Loucy (cell line): Measurements from ENCODE around the gene PCSK9.

ENCODE experiments used
- CTCF ChIP-seq: fragments of 200-600 bp; sonication (generic); conservative IDR thresholded peaks from 2 replicates; pipeline ENCODE4 v1.5.1; 2014; ENCODE audit warnings: mild to moderate bottlenecking, antibody characterized with exemption, low read length
- EZH2phosphoT487 ChIP-seq: fragments of 200-600 bp; IDR thresholded peaks from 2 replicates; pipeline ENCODE4 v1.6.1; 2018; ENCODE audit warnings: antibody characterized with exemption, mild to moderate bottlenecking, moderate library complexity, borderline replicate concordance

DNA sequence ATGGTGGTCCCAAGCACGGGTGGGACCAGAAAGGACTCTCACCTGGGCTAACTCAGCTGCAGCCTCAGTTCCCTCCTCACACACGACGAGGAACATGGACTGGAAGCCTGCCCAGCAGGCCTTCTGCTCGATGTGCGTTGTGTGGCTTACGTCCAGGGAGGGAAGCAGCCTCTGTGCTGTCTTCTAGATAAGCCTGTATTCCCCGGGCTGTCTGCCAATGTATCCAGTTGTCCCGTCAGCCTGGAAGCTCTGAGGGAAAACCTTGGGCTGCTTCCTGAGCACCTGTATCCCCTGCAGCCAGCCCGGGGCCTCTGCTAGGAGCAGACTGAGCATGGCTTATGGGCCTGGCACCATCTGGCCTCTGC lies 10.5 kb downstream of the PCSK9 start:
- TF ChIP-seq CTCF (no peak), EZH2phosphoT487 (no peak)
